ENCODE measurements around the gene SALL1. TPM values are rescaled to one million over a fixed set of nuclear protein-coding genes. Genes with fewer than 3 reads are reported as not detected.

The SALL1 gene
- total RNA-seq, 1 experiment from 2014 or later, result 101 TPM

- H4K91ac ChIP-seq (ENCODE audit: insufficient read length, low read depth, low read length), result no peak overlapping the region
- no peak overlapping the region for H2BK120ac ChIP-seq (ENCODE audit: low read depth, low read length, poor library complexity, severe bottlenecking)
- Mint-ChIP-seq H3K27ac (no peak overlapping the region), H3K4me1 (peaks cover 28 to 37% of the 10 kb centered on the region in 2 experiments), H3K9me3 (peaks cover 3 to 6% of the 10 kb centered on the region in 2 experiments; a peak in 3 of 5 replicates), H3K36me3 (ENCODE audit: insufficient read depth in 1 of 3, low read depth in 3 of 3) (peaks cover 0 to 5% (median 3%) of the 10 kb centered on the region in 3 experiments; a peak in 2 of 7 replicates), H3K27me3 (ENCODE audit: low read depth) (peaks cover 33% of the 10 kb centered on the region), H3K4me3 (no peak overlapping the region)
- H3K9ac ChIP-seq (ENCODE audit: extremely low read depth, insufficient read length, low read length), result no peak overlapping the region
- H3K23ac ChIP-seq (ENCODE audit: insufficient read length, low read depth, low read length), result no peak overlapping the region
- H3T11ph ChIP-seq (ENCODE audit: low read length), result no peak overlapping the region
- H2BK20ac ChIP-seq (ENCODE audit: low read depth, low read length, poor library complexity, severe bottlenecking), result no peak overlapping the region
- no peaks in the 10 kb centered on the region for H3K79me2 ChIP-seq (ENCODE audit: insufficient read depth, low read length)
- H4K20me1 ChIP-seq (ENCODE audit: control insufficient read depth, insufficient read depth, insufficient read length), result no peaks in the 10 kb centered on the region
- no peak overlapping the region for H3K18ac ChIP-seq (ENCODE audit: insufficient read length, low read depth, low read length)
- no peak overlapping the region for H3K27ac ChIP-seq (ENCODE audit: insufficient read length, low read depth, low read length)
- H4K8ac ChIP-seq (replicated peaks; ENCODE audit: insufficient read length, low read depth, low read length), result no peak overlapping the region
- peaks cover 4% of the 10 kb centered on the region for H3K23me2 ChIP-seq (ENCODE audit: insufficient read length, low read depth, low read length, poor library complexity, severe bottlenecking)
- no peak overlapping the region for H2BK5ac ChIP-seq (ENCODE audit: insufficient read length, low read length)
- H2AFZ ChIP-seq (ENCODE audit: low read length), result no peak overlapping the region
- DNase-seq, result no peak
- no peaks in the 10 kb centered on the region for H3K79me1 ChIP-seq (ENCODE audit: insufficient read depth, low read depth, low read length, poor library complexity, severe bottlenecking)
- peaks cover 5% of the 10 kb centered on the region; the same call in 1 of the 2 replicates for H3K27me3 ChIP-seq (ENCODE audit: insufficient read depth, low read length)
- H3K56ac ChIP-seq (ENCODE audit: insufficient read length, low read depth, low read length), result no peak overlapping the region
- H4K5ac ChIP-seq (ENCODE audit: insufficient read length, low read depth, low read length), result no peak overlapping the region
- no peaks in the 10 kb centered on the region; the same call in 1 of the 2 replicates for H3K4me1 ChIP-seq (ENCODE audit: insufficient read depth, low read length)
- H2AK5ac ChIP-seq (ENCODE audit: insufficient read length, low read length), result no peak overlapping the region
- H3K14ac ChIP-seq (ENCODE audit: insufficient read depth, low read length), result no peak overlapping the region
- H3K9me3 ChIP-seq (ENCODE audit: control insufficient read depth, low read depth, low read length), result no peaks in the 10 kb centered on the region
- TF ChIP-seq CTCF (conservative IDR thresholded peaks at IDR 0.05), result no peak
- no peak overlapping the region for H3K4ac ChIP-seq (ENCODE audit: low read depth, low read length)
- no peak overlapping the region for H3K4me2 ChIP-seq (ENCODE audit: insufficient read depth, insufficient read length, low read length)
- WGBS (ENCODE audit: extremely low coverage, insufficient read length, low lambda C conversion rate), result no CpG with 5 or more reads among the region's 2 CpGs
- H2BK12ac ChIP-seq (ENCODE audit: insufficient read length, low read depth, low read length), result no peak overlapping the region
- H2BK15ac ChIP-seq (ENCODE audit: low read depth, low read length), result no peak overlapping the region
These were observed 41.9 kb downstream of the SALL1 start for GRCh38 chr16:51109173-51109572.
